HG03060 (cell line): ENCODE measurements around the gene TMCO4.

Experiments
- ATAC-seq: cut with Tn5 transposase; IDR thresholded peaks from one replicate; pipeline ENCODE4 v1.9.1; 2021; ENCODE audit warnings: low read depth, moderate number of reproducible peaks; ENCODE audit not compliant: unreplicated experiment

TMCO4 gene

DNA sequence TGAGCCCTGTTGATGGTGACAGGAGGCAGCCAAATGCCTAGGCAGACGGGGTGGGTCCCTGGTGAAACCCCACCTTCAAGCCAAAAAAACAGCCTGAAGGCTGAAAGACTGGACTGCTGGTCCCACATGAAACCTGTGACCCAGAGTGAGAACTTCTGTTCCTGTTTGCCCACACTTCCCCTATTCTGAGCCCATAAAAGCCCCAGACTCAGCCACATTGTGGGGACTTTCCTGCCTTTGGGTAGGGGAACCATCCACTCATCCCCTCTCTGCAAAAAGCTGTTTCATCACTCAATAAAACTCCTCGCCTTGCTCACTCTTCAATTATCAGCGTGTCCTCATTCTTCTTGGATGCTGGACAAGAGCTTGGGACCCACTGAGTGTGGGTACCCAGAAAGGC, 109.9 kb downstream of the TMCO4 start:
- ATAC-seq, result no peak

DNA sequence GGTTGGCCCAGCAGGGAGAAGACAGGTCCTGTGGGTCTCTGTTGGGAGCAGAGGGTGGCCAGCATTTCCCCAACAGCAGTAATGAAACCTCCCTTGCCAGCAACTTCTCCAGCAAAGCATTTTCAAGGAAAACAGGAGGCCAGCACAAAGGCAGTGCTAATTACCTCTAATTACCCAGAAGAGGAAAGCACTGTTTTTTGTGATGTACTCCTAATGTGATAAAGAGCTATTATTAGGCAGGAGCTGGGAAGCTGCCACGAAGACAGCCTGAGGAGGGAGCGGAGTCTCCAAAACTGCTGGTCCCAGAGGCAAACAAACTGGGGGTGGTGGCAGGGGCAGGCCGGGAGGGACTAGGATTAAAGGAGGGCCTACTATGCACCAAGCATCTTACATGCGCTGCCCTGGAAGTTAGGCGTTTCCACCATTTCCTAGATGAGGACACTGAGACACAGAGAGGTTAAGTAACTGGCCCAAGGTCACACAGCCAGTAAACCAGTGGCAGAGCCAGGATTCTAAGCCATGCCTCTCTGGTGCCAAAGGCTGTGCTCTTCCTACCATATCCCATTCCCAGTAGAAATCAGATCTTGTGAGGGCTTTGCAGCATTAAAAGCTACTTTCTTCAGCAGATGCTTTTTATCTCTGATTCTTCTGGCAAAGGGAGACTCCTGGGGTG, 110.5 kb downstream of the TMCO4 start:
- ATAC-seq, result no peak

DNA sequence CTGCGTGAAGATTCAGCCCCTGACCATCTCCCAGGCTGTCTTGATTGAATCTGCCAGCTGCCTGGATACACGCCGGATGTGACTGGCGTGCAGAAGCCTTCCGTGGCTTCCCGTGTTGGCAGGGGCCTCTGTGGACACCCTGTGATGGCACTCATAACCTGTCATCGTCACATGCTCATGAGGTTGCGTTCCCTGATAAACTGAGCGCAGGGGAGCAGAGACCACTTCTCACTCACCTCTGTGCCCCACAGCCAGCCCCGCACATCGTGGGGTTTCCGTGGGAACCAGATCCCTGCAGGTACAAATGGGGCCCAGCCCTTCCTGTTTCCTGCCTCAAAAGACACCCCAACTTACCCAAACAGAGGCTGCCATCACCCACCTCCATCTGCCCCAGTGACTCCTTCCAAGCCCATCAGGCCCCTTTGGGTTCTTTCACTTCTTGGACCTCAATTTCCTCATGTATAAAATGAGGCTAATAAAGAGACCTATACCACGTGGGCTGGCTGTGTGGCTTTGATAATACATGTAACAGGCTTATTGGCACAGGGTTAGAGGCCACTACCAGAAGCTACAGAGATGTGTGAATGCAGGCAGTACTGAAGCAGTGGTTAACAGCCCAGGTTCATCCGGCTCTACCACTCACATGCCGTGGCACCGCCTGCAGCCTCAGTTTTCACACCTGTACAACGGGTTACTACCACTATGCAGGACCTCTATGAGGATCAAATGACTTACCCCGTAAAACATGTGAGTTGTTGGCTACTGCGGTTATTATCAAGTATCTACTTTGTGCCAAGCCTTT, 111.5 kb downstream of the TMCO4 start:
- ATAC-seq, result no peak

DNA sequence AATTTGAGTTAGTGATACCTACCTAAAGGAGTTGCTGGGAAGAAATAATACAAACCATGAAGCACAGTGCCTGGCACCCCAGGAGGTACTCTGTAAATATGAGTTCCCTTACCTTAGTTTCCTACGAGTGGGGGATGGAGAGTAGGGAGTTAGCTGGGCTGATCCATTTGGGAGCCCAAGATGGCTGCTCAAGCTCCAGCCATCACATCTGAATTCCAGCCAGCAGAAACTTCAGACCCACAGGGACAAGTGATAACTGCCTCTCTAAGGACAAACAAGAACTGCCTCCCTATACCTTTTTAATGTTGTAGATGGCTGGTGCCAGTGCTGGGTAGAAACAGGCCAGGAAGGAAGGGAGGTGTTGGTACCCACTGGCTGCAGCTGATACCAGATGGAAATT, 112.3 kb downstream of the TMCO4 start:
- no peak for ATAC-seq

DNA sequence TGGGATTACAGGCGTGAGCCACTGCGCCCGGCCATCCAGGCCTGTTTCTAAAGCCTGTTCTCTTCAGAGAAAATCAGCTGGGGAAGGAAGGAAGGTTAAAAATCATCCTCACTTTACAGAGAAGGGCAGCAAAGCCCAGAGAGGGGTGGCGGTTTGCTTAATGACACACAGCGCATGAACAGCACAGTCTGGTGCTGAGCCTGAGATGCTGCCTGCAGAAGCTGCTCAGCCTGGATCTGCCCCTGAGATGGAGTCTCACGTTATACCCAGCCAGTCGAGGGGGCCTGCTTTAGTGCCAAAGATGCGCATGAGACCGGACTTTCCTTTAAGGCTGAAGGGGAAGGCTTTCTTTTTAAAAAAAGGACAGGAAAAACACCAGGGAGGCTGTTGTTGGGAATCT, 113.7 kb downstream of the TMCO4 start:
- ATAC-seq, result no peak

DNA sequence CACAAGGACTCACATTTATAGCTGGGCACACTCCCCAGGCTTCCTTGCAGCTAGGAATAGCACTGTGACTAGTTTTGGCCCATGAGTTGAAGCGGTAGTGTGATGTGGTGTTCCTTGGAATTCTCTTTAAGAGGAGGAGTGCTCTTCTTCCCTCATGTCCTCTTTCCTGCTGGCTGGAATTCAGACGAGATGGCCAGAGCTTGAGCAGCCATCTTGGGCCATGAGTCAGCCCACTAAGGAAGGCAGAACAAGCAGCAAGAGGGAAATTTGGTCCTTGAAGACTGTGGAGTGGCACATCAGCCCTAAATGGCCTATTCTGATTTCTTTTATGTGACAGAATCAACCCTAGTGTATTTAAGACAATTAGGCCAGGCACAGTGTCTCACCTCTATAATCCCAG, 115.0 kb downstream of the TMCO4 start:
- ATAC-seq, result no peak

DNA sequence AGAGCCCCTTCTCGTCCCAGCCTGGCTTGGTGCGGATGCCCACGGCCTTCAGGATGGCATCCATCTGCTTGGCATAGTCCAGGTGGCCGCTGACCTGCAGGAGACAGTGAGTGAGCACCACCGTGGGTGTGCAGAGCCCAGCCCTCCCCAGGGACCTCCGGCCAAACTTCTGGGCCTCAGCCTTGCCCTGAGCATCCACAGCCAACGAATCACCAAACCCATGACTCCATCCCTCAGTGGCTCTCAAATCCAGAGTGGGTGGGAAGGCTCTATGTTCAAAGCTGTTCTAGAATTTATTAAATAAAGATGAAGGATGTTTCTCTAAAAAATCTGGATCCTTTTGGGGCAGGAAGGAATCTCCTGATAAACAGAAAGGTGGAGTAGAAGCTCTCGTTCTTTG, 116.4 kb downstream of the TMCO4 start:
- no peak for ATAC-seq

DNA sequence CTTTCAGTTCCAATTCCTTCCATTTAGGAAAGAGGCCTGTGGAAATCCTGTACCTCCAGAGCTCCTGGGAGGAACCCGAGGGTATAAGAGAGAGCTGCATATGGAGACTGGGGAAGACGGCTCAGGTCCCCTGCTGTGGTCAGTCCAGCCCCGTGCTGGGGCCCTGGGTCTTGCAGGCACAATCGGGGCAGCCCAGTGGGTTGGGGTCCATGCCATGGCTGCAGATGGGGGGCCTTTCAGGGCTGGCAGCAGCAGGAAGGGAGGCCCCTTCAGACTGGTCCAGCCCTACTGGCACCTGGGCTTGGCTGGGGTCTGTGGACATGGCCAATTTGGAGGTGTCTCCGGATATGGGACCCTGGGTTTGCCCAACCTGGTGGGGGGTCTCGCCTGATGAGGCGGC, 116.8 kb downstream of the TMCO4 start:
- ATAC-seq, result no peak

DNA sequence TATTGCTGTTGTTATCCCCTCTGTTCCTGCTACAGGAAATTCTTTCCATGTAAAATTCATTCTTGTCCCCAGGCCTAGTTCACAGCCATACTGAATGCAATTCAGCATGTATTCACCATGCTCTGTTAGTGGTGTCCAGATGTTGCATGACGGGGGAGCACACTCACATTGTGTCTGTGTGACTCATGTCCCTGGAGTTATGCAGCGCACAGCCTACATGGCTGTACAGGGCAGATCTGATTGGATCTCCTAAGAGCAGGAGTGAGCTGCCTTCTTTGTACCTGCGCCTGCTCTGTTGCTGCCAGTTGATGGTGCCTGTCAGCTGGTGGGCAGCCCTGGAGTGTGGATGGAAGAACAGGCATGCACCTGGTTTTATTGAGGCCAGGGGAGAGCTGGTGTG, 117.5 kb downstream of the TMCO4 start:
- no peak for ATAC-seq

DNA sequence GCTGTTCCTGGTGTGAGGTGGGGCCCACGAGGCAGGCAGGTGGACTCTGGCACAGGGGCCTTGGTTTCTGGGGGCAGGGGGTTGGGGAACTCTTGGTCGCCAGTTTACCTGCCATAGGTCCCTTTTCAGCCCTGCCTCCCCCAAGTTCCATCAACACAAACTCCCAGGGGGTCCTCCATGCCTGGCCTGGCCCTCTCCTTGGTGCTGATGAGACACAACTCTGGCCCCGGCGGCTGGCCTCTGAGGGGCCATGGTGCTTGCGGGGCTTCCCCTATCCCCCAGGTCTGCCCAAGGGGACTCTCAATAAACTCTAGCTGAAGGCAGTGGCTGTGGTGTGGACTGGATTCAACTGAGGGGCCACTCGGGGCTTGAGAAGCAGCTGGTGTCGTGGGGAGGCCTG, 119.1 kb downstream of the TMCO4 start:
- ATAC-seq, result no peak

DNA sequence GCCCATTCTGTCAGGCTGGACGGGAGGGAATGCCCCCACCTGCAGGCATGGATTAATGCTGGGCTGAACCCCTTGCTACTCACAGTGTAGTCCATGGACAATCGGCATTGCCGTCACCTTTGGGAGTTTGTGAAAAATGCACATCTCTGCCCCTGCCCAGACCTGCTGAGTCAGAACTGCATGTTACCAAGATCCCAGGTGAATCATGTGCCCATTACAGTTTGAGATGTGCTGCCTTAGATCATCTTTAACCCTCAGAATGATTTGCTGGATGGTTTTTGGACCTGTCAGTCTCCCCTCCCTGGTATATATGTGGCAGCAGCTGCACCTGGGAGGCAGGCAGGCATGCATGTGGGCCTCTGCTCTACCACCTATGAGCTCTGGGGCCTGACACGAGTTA, 120.0 kb downstream of the TMCO4 start:
- ATAC-seq, result no peak

DNA sequence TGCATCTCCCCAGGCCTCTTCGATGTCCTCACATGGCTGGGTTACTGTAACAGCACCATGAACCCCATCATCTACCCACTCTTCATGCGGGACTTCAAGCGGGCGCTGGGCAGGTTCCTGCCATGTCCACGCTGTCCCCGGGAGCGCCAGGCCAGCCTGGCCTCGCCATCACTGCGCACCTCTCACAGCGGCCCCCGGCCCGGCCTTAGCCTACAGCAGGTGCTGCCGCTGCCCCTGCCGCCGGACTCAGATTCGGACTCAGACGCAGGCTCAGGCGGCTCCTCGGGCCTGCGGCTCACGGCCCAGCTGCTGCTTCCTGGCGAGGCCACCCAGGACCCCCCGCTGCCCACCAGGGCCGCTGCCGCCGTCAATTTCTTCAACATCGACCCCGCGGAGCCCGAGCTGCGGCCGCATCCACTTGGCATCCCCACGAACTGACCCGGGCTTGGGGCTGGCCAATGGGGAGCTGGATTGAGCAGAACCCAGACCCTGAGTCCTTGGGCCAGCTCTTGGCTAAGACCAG, 120.7 kb downstream of the TMCO4 start:
- no peak for ATAC-seq

DNA sequence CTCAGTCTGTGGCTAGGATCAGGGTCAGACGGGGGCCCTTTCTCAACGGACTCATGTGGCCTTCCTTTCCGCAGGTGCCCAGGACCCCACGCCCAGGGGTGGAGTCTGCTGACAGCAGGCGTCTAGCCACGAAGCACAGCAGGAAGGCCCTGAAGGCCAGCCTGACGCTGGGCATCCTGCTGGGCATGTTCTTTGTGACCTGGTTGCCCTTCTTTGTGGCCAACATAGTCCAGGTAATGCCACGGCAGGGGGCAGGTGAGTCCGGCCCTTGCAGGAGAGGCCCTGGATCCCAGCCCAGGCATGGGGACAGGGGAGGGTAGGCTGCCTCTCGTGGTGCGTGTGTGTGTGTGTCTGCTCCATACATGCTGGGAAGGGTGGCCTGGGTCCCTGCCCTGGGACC, 121.2 kb downstream of the TMCO4 start:
- no peak for ATAC-seq

DNA sequence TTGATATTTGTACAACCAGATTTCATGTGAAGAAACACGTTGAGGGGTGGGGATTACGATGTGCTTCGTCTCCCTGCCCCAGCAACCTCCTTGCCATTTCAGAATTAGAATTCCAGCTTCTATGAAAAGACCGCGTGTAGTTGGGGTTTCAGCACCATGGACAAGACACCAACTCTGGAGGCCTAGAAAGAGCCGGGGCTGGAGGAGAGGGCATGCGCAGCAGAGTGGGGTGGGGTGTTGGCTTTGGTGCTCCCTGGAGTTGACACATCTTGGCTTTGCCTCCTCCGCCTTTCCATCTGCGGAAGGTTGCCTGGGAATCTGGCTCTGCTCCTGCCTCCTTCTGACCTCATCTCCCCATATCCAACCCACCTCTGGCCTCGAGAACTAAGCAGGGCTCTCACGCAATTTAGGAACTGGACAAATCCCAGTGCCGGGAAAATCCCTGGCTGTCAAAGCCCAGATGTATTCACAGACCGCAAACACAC, 123.2 kb downstream of the TMCO4 start:
- ATAC-seq, result no peak

DNA sequence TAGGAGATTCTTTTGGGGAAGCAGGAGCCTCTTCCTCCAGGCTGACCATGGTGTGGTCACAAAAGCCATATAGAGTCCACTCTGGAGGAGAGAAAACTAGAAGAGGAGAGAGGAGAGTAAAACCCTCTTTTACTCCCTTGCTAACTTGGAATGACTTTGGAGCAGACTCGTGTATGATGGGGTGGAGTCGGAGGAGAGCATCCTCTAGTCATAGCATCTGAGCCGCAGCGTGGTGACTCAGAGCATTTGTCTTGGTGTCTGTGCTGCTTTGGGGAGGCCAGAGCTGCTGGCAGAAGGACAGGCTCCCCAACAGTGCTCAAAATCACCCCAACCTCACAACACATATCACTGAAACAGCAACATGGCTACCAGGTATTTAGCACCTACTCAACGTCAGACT, 123.9 kb downstream of the TMCO4 start:
- no peak for ATAC-seq

DNA sequence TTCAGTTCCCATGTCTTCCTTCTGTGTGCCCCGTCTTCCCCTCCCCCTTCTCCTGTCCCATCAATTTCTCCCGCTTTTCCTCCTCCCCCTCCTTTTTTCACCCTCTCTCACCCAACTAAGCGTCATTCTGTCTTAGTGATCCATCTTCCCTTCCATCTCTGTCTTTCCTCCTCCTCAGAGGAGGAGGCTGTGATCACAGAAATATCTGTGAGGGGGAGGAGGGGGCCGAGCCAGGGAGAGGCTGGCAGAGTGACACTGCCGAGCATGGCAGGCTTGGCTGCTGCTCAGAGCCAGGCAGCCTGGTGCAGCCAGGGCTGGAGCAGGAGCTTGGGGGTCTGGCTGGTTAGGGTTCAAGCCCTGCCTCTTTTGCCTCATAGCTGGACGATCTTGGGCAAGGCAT, 127.5 kb downstream of the TMCO4 start:
- no peak for ATAC-seq

DNA sequence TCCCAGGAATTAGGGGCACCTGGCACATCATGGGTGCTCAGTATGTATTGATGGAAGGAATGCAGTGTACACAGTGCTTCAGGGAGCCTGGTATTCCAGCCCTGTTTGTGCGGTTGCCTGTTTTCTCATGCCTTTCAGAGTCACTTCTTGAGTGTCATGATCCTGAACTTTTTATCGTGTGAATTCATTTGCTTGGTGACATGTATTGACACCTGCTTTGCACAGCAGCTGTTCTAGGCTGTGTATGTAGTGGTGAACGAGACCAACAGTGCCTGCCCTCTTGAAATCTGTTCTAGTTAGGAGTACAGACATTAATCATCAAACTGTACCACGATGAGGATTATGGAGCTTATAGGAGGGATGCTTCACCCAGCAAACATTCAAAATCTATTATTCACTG, 128.9 kb downstream of the TMCO4 start:
- no peak for ATAC-seq

DNA sequence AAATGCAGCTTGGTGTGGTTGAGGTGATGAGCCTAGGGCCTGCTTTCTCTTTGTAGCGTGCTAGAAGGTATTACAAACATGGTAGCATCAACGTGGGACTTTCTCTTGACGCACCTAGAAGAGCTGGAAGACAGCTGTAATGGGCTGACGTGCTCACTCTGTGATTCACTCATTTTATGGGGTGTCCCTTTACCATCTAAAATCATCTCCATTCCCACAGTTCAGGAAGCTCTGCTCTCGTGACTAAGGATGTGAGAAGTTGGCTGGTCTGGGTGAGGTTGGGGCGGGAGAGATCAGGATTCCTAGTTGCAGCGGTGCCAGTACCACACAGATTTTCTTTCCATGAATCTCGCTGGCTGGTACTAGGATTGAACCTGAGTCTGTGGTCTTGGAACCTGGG, 130.8 kb downstream of the TMCO4 start:
- no peak for ATAC-seq

DNA sequence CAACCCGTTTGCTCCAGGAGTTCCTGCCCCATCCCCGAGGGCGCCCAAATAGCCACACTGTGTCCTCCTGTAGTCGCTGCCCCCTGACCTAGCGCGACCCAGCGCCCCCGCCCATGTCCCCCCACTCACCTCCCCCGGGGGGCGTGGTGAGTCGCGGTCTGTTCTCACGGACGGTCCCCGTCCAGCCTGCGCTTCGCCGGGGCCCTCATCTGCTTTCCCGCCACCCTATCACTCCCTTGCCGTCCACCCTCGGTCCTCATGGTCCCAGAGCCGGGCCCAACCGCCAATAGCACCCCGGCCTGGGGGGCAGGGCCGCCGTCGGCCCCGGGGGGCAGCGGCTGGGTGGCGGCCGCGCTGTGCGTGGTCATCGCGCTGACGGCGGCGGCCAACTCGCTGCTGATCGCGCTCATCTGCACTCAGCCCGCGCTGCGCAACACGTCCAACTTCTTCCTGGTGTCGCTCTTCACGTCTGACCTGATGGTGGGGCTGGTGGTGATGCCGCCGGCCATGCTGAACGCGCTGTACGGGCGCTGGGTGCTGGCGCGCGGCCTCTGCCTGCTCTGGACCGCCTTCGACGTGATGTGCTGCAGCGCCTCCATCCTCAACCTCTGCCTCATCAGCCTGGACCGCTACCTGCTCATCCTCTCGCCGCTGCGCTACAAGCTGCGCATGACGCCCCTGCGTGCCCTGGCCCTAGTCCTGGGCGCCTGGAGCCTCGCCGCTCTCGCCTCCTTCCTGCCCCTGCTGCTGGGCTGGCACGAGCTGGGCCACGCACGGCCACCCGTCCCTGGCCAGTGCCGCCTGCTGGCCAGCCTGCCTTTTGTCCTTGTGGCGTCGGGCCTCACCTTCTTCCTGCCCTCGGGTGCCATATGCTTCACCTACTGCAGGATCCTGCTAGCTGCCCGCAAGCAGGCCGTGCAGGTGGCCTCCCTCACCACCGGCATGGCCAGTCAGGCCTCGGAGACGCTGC, 133.9 kb downstream of the TMCO4 start:
- no peak for ATAC-seq

DNA sequence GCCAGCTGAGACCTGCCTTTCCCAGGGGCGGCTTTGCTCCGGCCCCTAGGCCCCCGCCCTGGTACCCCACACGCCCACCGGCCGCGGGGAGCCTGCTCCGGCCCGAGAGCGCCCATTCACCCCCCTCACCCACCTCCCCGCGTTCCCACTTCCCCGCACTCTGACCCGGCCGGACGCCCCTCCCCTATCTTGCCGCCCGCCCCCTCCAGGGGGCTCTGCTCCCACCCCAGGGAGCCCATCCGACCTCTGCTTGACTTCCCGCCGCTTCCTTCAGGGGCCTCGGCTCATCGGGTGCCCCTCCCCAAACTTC, 134.6 kb downstream of the TMCO4 start:
- no peak for ATAC-seq
